GM19043 (cell line): Measurements from ENCODE around the gene ACTL8.

Experiments
- ATAC-seq: cut with Tn5 transposase; IDR thresholded peaks from one replicate; pipeline ENCODE4 v1.9.1; 2021; ENCODE audit warnings: low read depth; ENCODE audit not compliant: unreplicated experiment

The ACTL8 gene

DNA sequence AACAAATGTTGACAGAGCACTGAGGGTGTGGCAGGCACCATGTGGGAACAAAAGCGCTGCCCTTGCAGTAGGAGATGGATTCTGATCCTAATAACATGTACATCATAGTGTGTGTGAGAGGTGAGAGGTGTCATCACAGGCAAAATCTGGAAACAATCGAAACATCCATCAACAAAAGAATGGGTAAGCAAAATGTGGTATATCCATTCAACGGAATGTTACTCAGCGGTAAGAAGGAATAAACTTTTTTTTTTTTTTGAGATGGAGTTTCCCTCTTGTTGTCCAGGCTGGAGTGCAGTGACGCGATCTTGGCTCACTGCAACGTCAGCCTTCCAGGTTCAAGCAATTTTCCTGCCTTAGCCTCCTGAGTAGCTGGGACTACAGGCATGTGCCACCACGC, 112.3 kb downstream of the ACTL8 start:
- ATAC-seq: no peak

DNA sequence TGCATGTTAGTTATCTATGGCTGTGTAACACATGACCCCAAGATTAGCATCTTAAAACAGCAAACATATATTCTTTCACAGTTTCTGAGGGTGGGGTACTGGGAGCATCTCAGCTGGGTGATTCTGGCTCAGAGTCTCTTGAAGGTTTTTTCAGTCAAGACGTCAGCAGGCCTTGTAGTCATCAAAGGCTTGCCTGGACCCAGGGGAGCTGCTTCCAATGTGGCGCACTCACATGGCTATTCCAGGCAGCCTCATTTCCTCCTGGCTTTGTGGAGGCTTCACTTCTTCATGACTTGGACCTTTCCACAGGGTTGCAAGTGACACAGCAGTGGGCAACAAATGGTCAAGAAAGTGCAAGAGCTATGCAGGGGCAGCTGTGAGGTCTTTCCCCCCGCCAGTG, 114.7 kb downstream of the ACTL8 start:
- ATAC-seq: no peak

DNA sequence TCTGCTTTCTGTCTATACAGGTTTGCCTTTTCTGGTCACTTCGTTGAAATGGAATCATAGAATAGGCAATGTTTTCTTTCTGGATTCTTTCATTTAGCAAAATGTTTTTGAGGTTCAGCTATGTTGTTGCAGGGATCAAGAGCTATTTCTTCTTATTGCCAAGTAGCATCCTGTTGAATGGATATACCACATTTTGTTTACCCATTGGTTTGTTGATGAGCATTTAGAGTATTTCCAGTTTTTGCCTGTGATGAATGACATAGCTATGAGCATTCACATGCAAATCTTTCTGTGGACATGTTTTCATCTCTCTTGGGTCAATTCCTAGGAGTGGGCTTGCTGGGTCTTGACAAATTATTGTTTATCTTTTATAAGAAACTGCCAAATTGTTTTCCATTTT, 115.5 kb downstream of the ACTL8 start:
- ATAC-seq: no peak

DNA sequence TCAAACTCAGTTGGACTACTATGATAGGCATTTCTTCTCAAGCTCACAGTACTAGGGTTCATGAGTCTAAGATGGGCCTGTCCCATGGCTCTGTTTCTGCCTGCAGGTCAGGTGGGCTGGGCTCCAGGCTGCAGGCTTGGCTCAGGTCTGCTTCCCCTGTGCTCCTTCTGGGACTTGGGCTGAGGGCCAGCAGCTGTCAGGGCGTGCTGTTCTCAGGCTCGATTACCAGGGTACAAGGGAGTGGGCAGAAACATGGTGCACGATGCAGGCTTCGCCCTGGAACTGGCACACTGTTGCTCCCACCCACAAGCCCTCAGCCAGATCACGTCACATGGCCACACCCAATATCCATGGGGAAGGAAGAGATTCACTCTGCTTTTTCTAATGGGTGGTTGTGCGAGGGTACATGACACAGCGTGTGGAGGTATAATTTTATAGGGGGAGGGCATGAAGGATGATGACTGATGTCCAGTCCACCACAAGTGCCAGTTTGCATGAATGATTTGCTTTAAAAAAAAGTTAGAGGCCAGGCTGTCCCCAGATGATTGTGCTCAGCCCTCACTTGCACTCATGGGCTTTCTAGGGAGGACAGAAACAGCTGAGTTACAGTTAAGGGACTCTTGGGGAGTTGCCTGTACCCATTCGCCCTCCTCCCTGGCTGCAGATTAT, 118.0 kb downstream of the ACTL8 start:
- no peak for ATAC-seq

DNA sequence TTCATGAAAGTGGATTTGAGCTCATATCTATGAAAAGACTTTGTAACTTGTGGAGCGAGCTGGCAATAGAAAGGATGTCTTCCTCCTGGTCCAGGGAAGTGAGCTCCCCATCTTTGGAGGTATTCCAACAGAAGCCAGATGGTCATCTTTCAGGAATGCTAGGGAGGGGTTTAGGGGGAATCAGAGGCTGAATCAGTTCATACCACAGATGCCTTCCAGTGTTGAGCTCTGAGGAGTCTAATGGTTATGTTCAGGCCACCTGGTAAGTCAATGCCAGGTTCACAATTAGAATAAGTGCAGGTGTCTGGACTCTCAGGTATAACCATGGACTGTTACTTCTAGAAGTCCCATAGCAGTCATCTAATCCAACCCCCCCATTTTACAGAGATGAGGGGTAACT, 119.1 kb downstream of the ACTL8 start:
- no peak for ATAC-seq

DNA sequence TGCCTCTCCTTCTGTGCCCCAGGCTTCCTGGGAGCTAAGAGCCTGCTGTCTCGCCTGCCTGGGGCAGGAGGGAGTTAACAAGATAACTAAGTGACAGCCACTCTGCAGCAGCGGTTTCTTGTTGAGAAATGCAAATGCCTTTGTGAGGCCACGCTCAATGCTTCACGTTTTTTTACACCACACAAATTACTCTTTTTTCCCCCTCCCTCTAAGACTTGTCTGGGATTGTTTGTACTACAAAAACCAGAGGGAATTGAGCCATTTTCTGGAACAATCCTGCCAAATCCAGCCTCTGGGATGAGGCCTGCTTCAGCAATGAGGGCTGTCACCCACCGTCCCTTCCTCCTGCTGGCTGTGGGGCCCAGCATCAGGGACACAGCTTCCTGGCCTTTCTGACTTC, 119.6 kb downstream of the ACTL8 start:
- no peak for ATAC-seq

DNA sequence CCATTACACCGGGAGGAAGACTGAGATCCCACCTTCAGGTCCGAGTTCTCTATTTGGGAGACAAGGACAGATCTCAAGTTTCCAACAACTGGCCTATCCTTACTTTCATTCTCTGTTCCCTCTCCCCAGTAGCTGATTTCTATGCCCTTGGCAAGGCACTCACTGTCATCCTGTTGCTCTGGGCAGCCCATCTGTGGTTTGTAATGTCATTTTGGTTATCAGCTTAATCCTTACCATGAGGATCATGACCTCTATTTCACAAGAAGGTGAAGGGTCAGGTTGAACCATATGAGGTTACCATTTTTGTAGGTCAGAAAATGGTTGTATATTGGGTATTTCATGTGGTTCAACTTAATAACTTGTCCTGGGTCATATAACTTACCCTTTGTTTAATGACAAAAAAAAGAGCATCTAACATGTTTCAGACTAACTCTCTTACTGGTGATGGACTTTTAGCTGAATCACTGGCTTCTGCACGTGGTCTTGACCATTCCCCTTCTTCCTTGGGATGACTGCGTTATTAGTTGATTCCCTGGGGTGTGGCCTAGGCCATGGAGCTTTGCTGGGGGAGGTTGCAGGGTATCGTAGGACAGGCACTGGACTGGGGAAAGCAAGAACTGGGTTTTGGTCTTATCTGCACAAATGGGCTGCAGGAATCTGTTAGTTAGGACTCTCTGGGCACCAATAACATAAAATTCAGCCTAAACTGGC, 120.2 kb downstream of the ACTL8 start:
- ATAC-seq: no peak

DNA sequence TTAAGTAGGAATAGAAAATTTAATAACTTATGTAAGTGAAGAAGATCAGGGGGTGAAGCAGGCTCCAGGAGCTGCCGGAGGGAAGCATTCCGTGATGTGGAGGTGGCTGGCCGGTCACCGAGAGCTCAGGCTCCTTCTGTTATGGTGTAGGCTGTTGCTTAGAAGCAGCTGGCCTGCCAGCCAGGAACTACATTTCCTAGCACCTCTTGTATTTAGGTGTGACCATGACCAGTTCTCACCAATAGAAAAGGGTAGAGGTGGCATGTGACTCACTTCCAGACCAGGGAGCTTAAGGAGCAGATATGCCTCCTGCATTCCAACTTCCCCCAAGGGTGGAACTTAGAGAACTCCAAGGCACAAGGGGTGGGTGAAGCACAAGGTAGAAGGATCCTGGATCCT, 120.7 kb downstream of the ACTL8 start:
- ATAC-seq: no peak
